Stimulated activated CD8-positive, alpha-beta memory T cell treated with anti-CD3 and anti-CD28 coated beads, Interleukin-4, amount 100 ng/mL, for 4 hours (primary cell): ENCODE measurements around the gene CARNS1.

ENCODE experiments used
- DNase-seq, 2 donors: peaks; one replicate each; pipeline ENCODE4 v3.0.0-alpha.2; 2020; ENCODE audit warnings: low read depth in 2 of 2, low spot score in 1 of 2

Gene CARNS1

GRCh38 chr11:67440229-67441097, 25.0 kb downstream of the CARNS1 start:
- DNase-seq, result no peak

- DNase-seq, result no peak
These were observed 25.7 kb downstream of the CARNS1 start for GRCh38 chr11:67441098-67441563.

- no peak for DNase-seq
These were observed 26.4 kb downstream of the CARNS1 start for GRCh38 chr11:67441731-67442351.

DNA sequence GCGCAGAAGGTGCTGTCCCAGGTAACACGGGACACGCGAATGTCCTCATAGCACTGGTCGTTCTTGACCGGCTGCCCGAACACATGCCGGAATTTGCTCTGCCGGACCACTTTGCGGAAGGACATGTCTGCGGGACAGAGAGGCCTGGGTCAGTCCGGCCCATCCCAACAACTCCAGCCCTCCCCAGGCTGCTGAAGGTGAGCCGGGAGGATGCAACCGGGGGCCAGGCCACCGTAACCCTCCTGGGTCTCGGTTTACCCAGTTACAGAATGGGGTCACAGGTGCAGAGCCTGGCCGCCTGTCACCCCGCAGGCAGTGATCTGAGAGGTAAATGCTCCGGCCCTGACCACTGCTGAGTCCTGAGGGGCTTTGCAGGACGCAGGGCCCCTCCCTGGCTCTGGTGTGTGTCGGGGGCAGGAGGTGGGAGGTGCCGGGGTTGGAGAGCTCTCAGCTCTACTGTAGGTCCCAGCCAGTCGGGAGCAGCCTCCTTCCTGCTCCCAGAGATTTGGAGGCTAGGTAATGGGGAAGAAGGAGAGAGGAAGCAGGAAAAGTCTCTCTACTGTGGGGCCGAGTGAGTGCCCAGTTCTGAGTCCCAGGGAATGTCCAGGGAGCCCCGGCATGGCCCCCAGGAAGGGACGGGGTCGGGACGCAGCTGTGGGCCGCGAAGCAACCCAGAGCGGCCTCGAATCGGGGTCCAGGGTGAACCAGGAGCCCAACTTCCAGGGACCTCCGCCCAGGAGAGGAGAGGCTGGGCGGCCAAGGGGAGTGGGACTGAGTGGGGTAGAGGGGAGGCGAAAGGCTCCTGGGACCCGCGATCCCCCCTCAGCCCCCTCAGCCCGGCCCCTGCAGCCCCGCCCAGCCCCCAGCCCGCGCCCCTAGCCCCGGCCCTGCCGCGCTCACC, 27.3 kb downstream of the CARNS1 start:
- no peak for DNase-seq

- DNase-seq, result no peak
These were observed 30.0 kb downstream of the CARNS1 start for GRCh38 chr11:67445515-67445914.

DNA sequence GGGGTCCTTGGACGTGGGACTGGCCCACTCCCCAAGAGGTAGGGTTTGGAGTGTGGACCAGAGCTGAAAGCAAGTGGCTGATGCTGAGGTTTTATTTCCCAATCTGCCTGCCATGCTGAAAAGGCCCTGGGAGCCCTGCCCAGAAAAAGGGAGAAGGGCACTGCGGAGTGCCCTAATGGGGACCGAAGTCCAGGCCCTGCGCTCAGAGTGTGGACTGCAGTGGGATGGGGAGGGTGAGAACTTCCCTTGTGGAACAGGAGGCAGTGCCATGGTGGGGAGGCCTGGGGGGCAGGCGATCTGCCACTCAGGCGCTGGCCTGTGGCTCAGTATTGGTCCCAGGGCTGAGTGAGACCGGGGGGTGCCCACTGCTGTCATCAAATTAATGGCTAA, 32.7 kb downstream of the CARNS1 start:
- DNase-seq, result no peak

GRCh38 chr11:67449116-67449844, 33.8 kb downstream of the CARNS1 start:
- no peak for DNase-seq

- DNase-seq, result no peak
These were observed 35.5 kb downstream of the CARNS1 start for GRCh38 chr11:67450796-67451657.

- no peak for DNase-seq
These were observed 36.1 kb downstream of the CARNS1 start for GRCh38 chr11:67451658-67451976.

- no peak for DNase-seq
These were observed 36.9 kb downstream of the CARNS1 start, which contains the start of gene GPR152 for GRCh38 chr11:67452141-67452952. GPR152 (minus strand) TSS chr11:67452729; CDS start chr11:67452724, 5 bp downstream.

GRCh38 chr11:67453816-67454732, 38.6 kb downstream of the CARNS1 start:
- no peak for DNase-seq

DNA sequence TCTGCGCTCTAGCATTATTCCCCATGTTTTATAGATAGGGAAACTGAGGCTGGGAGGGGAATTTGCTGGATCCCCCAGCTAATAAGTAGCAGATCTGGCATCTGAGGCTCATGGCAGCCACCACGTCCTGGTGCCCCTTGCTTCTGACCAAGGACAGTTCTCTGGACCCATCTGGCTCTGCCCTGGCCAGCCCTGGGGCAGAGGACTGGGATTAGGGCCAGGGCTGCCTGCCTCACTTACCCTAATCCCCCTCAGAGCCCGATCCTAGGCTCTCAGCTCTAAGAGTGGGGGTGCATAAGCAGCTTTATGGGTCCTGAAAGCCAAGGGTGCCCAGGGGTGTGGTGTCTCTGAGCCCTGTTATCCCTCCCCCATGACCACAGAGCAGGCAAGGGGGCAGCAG, 39.6 kb downstream of the CARNS1 start, which contains the start of gene CABP4:
CABP4 (plus strand) TSS at position 301 of the 400 bp plus-strand sequence; CDS start at position 371, 70 bp downstream.
- no peak for DNase-seq

- no peak for DNase-seq
These were observed 40.7 kb downstream of the CARNS1 start for GRCh38 chr11:67456068-67456705.

GRCh38 chr11:67457453-67457852, 42.0 kb downstream of the CARNS1 start:
- no peak for DNase-seq

DNA sequence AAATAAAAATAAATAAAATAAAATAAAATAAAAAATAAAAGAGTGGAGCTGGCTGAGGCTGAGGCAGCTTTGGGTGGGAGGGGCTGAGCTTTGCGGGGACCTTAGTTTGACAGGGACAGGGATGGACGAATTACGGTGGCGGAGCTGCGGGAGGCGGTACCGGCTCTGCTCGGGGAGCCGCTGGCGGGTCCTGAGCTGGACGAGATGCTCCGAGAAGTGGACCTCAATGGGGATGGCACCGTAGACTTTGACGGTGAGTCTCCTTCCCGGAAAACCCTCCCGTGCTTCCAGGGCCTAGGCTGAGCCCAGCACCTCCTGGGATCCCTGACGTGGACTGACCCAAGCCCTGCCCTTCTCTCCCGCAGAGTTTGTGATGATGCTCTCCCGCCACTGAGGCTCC, 42.8 kb downstream of the CARNS1 start:
- no peak for DNase-seq

DNA sequence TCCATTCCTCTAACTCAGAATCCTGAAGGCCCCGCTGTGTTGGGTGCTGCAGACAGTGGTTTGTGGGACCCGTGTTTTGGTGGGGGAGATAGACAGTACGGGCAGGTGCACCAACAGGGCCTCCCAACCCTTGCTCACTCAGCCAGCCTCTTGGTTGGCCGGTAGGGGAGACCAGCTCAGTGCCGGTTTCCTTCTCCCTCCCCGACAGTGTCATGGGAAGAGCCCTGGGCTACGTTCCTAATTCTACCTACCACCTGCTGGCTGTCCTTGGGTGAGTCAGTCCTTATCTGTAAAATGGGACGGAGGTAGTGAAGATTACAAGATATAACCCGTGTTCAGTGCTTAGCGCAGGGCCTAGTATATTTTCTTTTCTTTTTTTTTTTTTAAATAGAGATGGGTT, 47.7 kb downstream of the CARNS1 start:
- no peak for DNase-seq

- DNase-seq, result no peak
These were observed 48.4 kb downstream of the CARNS1 start for GRCh38 chr11:67463680-67464410.
